HCT116 (cell line): Measurements from ENCODE around the gene C2orf68. TPM values are rescaled to one million over a fixed set of nuclear protein-coding genes. Genes with fewer than 3 reads are reported as not detected.

Source experiments
- ATAC-seq: fragments of 200-7000 bp; cut with Tn5 transposase; 2 replicates; pipeline ENCODE4 v1.9.1; 2020; ENCODE audit warnings: mild to moderate bottlenecking, moderate library complexity
- BruUV-seq: library from RNA; stranded (reverse); fragments of 400-500 nt; replicated peaks from 2 replicates; lab custom pipeline; 2021; lab: Mats Ljungman, UMichigan
- CTCF ChIA-PET: fragments of 300-600 bp; sonication (Branson Sonifier 250); formaldehyde crosslinking; loops from one replicate; lab custom pipeline; 2021; ENCODE audit warnings: antibody characterized with exemption; lab: Charles Lee
- POLR2A ChIA-PET: fragments of 300-600, 350-600 bp; sonication (Branson Sonifier 250); formaldehyde crosslinking; loops from one replicate; lab custom pipeline; 2021; ENCODE audit warnings: antibody characterized with exemption; lab: Charles Lee
- RAD21 ChIA-PET, 2 experiments: fragments of 300-600 bp; sonication (Branson Sonifier 250); formaldehyde crosslinking; loops; one replicate each; lab custom pipeline; 2023; ENCODE audit warnings: low total read pairs in 2 of 2; ENCODE audit not compliant: uncharacterized antibody in 2 of 2, unreplicated experiment in 2 of 2, low non-redundant PET in 1 of 2; lab: Charles Lee
- DNase-seq: peaks from one replicate; pipeline ENCODE4 v3.0.0-alpha.2; 2010; ENCODE audit warnings: low read depth, low spot score
- H2AFZ ChIP-seq: fragments of 200-600 bp; shearing (Covaris generic), sonication (generic); 2 replicates; pipeline ENCODE4 v1.6.1; 2017; ENCODE audit warnings: low read depth, mixed run types, mixed read lengths, antibody characterized with exemption, low read length; ENCODE audit not compliant: poor library complexity, severe bottlenecking
- H3K27ac ChIP-seq: 2 replicates; pipeline ENCODE4 v1.5.1; 2012; ENCODE audit warnings: low read depth, low read length
- H3K27me3 ChIP-seq: fragments of 200-600 bp; sonication (generic); 2 replicates; pipeline ENCODE4 v1.6.1; 2016; ENCODE audit warnings: mixed run types, low read length, mixed read lengths; ENCODE audit not compliant: insufficient read depth
- H3K36me3 ChIP-seq, 2 experiments: fragments of 200-500 bp in 1 of 2; fragments of 200-600 bp in 1 of 2; sonication (Bioruptor generic) in 1 of 2; sonication (generic) in 1 of 2; 2 replicates each; pipeline versions ENCODE4 v1.5.1 to v1.6.1; 2014 to 2016; ENCODE audit warnings: low read length in 2 of 2, inconsistent platforms in 1 of 2, mixed read lengths in 1 of 2, mixed run types in 1 of 2; ENCODE audit not compliant: insufficient read depth in 2 of 2, control insufficient read depth in 1 of 2
- H3K4me1 ChIP-seq, 2 experiments: fragments of 200-600 bp in 1 of 2; sonication (generic) in 1 of 2; 2 replicates each; pipeline versions ENCODE4 v1.5.1 to v1.6.1; 2012 to 2017; ENCODE audit warnings: low read length in 2 of 2, inconsistent platforms in 1 of 2, mild to moderate bottlenecking in 1 of 2, mixed read lengths in 1 of 2, mixed run types in 1 of 2, moderate library complexity in 1 of 2; ENCODE audit not compliant: insufficient read depth in 2 of 2, control insufficient read depth in 1 of 2
- H3K4me2 ChIP-seq: fragments of 200-600 bp; sonication (generic); 2 replicates; pipeline ENCODE4 v1.6.1; 2017; ENCODE audit warnings: mixed run types, low read length, mixed read lengths
- H3K4me3 ChIP-seq, 2 experiments: fragments of 200-600 bp in 1 of 2; sonication (generic) in 1 of 2; replicated peaks in 1 of 2; 2 replicates each; pipeline ENCODE4 v1.5.1; 2011 to 2016; ENCODE audit warnings: low read length in 2 of 2, control low read depth in 1 of 2, low read depth in 1 of 2, mild to moderate bottlenecking in 1 of 2, mixed read lengths in 1 of 2, mixed run types in 1 of 2
- H3K79me2 ChIP-seq: fragments of 200-600 bp; sonication (generic); 2 replicates; pipeline ENCODE4 v1.6.1; 2017; ENCODE audit warnings: mild to moderate bottlenecking, mixed run types, low read length, moderate library complexity, mixed read lengths; ENCODE audit not compliant: insufficient read depth
- H3K9ac ChIP-seq: fragments of 200-600 bp; sonication (generic); 2 replicates; pipeline ENCODE4 v1.6.1; 2016; ENCODE audit warnings: low read length, mixed read lengths
- H3K9me2 ChIP-seq: fragments of 200-600 bp; sonication (generic), shearing (Covaris generic); 2 replicates; pipeline ENCODE4 v1.6.1; 2017; ENCODE audit warnings: mixed run types, mild to moderate bottlenecking, moderate library complexity; ENCODE audit not compliant: insufficient read depth
- H3K9me3 ChIP-seq, 2 experiments: fragments of 200-500 bp in 1 of 2; fragments of 200-600 bp in 1 of 2; sonication (Bioruptor generic) in 1 of 2; sonication (generic) in 1 of 2; 2 replicates each; pipeline ENCODE4 v1.6.1; 2014 to 2017; ENCODE audit warnings: low read length in 2 of 2, mixed read lengths in 2 of 2, inconsistent platforms in 1 of 2, low read depth in 1 of 2, mild to moderate bottlenecking in 1 of 2, mixed run types in 1 of 2, moderate library complexity in 1 of 2; ENCODE audit not compliant: control insufficient read depth in 1 of 2, insufficient read depth in 1 of 2
- H4K20me1 ChIP-seq: fragments of 200-600 bp; sonication (generic), shearing (Covaris generic); 2 replicates; pipeline ENCODE4 v1.6.1; 2017; ENCODE audit warnings: mixed run types, mild to moderate bottlenecking, moderate library complexity; ENCODE audit not compliant: insufficient read depth
- CBX3 ChIP-seq: IDR thresholded peaks from 2 replicates; pipeline ENCODE4 v1.6.1; 2012; ENCODE audit warnings: low read depth
- EGR1 ChIP-seq: IDR thresholded peaks from 2 replicates; pipeline ENCODE4 v1.6.1; 2012; ENCODE audit warnings: low read depth
- EZH2phosphoT487 ChIP-seq: fragments of 200-600 bp; IDR thresholded peaks from 2 replicates; pipeline ENCODE4 v1.6.1; 2018; ENCODE audit warnings: antibody characterized with exemption, borderline replicate concordance
- FOSL1 ChIP-seq: IDR thresholded peaks from 2 replicates; pipeline ENCODE4 v1.6.1; 2012; ENCODE audit warnings: low read depth
- MAX ChIP-seq: IDR thresholded peaks from 2 replicates; pipeline ENCODE4 v1.6.1; 2012
- POLR2A ChIP-seq: IDR thresholded peaks from 2 replicates; pipeline ENCODE4 v1.7.0; 2011; ENCODE audit warnings: borderline replicate concordance; ENCODE audit not compliant: insufficient read depth, insufficient read length; ENCODE audit errors: extremely low read depth
- POLR2AphosphoS5 ChIP-seq: IDR thresholded peaks from 2 replicates; pipeline ENCODE4 v1.6.1; 2011; ENCODE audit warnings: mild to moderate bottlenecking, low read depth, low read length, moderate library complexity
- RAD21 ChIP-seq: IDR thresholded peaks from 2 replicates; pipeline ENCODE4 v1.6.1; 2012; ENCODE audit warnings: low read depth, mild to moderate bottlenecking
- REST ChIP-seq: IDR thresholded peaks from 2 replicates; pipeline ENCODE4 v1.6.1; 2012; ENCODE audit warnings: low read depth
- TCF7L2 ChIP-seq: IDR thresholded peaks from 2 replicates; pipeline ENCODE4 v1.7.0; 2011; ENCODE audit warnings: borderline replicate concordance, inconsistent platforms; ENCODE audit not compliant: insufficient read depth, insufficient read length; ENCODE audit errors: extremely low read depth
- YY1 ChIP-seq: IDR thresholded peaks from 2 replicates; pipeline ENCODE4 v1.6.1; 2011; ENCODE audit warnings: low read length, low read depth, moderate library complexity, mild to moderate bottlenecking; ENCODE audit not compliant: insufficient replicate concordance; ENCODE audit errors: extremely low read depth
- ZBTB33 ChIP-seq: IDR thresholded peaks from 2 replicates; pipeline ENCODE4 v1.6.1; 2011; ENCODE audit warnings: mild to moderate bottlenecking, low read length, moderate library complexity; ENCODE audit not compliant: insufficient replicate concordance; ENCODE audit errors: extremely low read depth
- ZNF274 ChIP-seq: fragments of 200-500 bp; sonication (Bioruptor generic); IDR thresholded peaks from 2 replicates; pipeline ENCODE4 v1.6.1; 2014; ENCODE audit warnings: mild to moderate bottlenecking, low read depth, low read length, inconsistent platforms
- intact Hi-C: fragments of 100-400 bp; cut with micrococcal nuclease; formaldehyde crosslinking; loops from 2 replicates; pipeline ENCODE4 v1.10.0; 2022
- total RNA-seq: library from RNA; stranded (reverse); gene quantifications from one replicate; pipeline ENCODE4 v1.2.1, GENCODE V29; 2021; ENCODE audit not compliant: unreplicated experiment

Gene C2orf68
- total RNA-seq, 1 experiment from 2014 or later, result 21.8 TPM

GRCh38 chr2:85557130-85557529 is 54.7 kb downstream of the C2orf68 start:
- H3K9ac ChIP-seq, result no peak overlapping the region
- ChIA-PET RAD21 (no interaction called here), CTCF (interaction anchor here (1.0 to 1.1 kb wide), 2 partner anchors 13 to 561 kb away, joined by 3 to 4 read pairs; no protein-coding TSS in a partner anchor), POLR2A (interaction anchor here (0.9 to 1.2 kb wide), 4 partner anchors 10 to 140 kb away, joined by 3 to 4 read pairs (median 4); partner anchors contain the start of gene USP39)
- H3K79me2 ChIP-seq, result peaks cover 32% of the 10 kb centered on the region
- H2AFZ ChIP-seq, result no peak overlapping the region
- intact Hi-C loops, result loop anchor here (10.0 kb wide), 1 partner anchor 232 kb away; the partner anchor contains the start of gene TGOLN2
- ATAC-seq, result no peak
- H3K4me3 ChIP-seq, result no peak overlapping the region
- TF ChIP-seq RAD21 (no peak), TCF7L2 (no peak), REST (no peak), CBX3 (no peak), POLR2A (no peak), MAX (no peak), ZBTB33 (no peak), YY1 (no peak), FOSL1 (no peak), EGR1 (no peak), ZNF274 (no peak), EZH2phosphoT487 (no peak), POLR2AphosphoS5 (no peak)
- H3K4me2 ChIP-seq, result no peak overlapping the region
- H3K9me3 ChIP-seq, result no peaks in the 10 kb centered on the region
- DNase-seq, result no peak
- no peaks in the 10 kb centered on the region for H3K9me2 ChIP-seq
- H4K20me1 ChIP-seq, result no peaks in the 10 kb centered on the region; the same call in 1 of the 2 replicates
- H3K27ac ChIP-seq, result no peak overlapping the region
- H3K27me3 ChIP-seq, result no peaks in the 10 kb centered on the region
- H3K36me3 ChIP-seq, result peaks cover 21 to 26% of the 10 kb centered on the region in 2 experiments; a peak in 3 of 4 replicates
- H3K4me1 ChIP-seq, result peaks cover 0 to 12% of the 10 kb centered on the region in 2 experiments; a peak in 3 of 4 replicates
- BruUV-seq, result no TSS peak
